Hepatocyte (in vitro differentiated cells): ENCODE data around the gene FAM221A.

Source experiments
- EZH2 ChIP-seq: fragments of 200-600 bp; sonication (generic); IDR thresholded peaks from 2 replicates; pipeline ENCODE4 v1.6.1; 2016; ENCODE audit warnings: antibody characterized with exemption, mild to moderate bottlenecking, borderline replicate concordance
- TF ChIP-seq, protein P1 (sequence below): fragments of 200-600 bp; sonication (generic); IDR thresholded peaks from 2 replicates; pipeline ENCODE4 v1.5.1; 2016; ENCODE audit warnings: antibody characterized with exemption, mild to moderate bottlenecking; ENCODE audit not compliant: poor library complexity

DNA sequence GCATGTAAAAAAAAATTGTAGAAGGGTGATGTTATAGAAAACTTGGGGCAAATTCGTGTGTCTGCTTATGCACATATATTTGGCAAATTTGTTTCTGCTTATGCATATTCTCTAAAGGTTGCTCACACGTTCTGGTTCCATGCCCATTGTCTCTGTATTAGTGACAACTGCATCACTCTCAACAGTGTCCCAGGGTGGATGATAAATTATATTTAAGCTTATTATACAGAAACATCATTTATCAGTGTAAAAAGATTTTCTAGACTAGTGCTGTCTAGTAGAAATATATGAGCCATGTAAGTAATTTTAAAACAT, 34.1 kb downstream of the FAM221A start:
- TF ChIP-seq, protein P1, sequence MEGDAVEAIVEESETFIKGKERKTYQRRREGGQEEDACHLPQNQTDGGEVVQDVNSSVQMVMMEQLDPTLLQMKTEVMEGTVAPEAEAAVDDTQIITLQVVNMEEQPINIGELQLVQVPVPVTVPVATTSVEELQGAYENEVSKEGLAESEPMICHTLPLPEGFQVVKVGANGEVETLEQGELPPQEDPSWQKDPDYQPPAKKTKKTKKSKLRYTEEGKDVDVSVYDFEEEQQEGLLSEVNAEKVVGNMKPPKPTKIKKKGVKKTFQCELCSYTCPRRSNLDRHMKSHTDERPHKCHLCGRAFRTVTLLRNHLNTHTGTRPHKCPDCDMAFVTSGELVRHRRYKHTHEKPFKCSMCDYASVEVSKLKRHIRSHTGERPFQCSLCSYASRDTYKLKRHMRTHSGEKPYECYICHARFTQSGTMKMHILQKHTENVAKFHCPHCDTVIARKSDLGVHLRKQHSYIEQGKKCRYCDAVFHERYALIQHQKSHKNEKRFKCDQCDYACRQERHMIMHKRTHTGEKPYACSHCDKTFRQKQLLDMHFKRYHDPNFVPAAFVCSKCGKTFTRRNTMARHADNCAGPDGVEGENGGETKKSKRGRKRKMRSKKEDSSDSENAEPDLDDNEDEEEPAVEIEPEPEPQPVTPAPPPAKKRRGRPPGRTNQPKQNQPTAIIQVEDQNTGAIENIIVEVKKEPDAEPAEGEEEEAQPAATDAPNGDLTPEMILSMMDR, result no peak
- TF ChIP-seq EZH2, result no peak
